Osteoblast (primary cell): ENCODE results near the gene KIAA1671. TPM values are rescaled to one million over a fixed set of nuclear protein-coding genes. Genes with fewer than 3 reads are reported as not detected.

Experiments used
- DNase-seq: peaks from one replicate; pipeline ENCODE4 v3.0.0; 2011; ENCODE audit warnings: low spot score, mixed read lengths; ENCODE audit not compliant: insufficient read length; ENCODE audit errors: missing footprints
- H2AFZ ChIP-seq: 2 replicates; pipeline ENCODE4 v1.6.0; 2011; ENCODE audit warnings: mild to moderate bottlenecking, low read length
- H3K27ac ChIP-seq: 2 replicates; pipeline ENCODE4 v1.5.1; 2011; ENCODE audit warnings: mild to moderate bottlenecking, low read depth, low read length, moderate library complexity
- H3K27me3 ChIP-seq: 2 replicates; pipeline ENCODE4 v1.6.0; 2012; ENCODE audit warnings: mild to moderate bottlenecking, control low read depth, inconsistent platforms, low read length, moderate library complexity; ENCODE audit not compliant: insufficient read depth
- H3K36me3 ChIP-seq: 2 replicates; pipeline ENCODE4 v1.5.1; 2011; ENCODE audit warnings: mild to moderate bottlenecking, low read length, control low read depth, moderate library complexity; ENCODE audit not compliant: insufficient read depth
- H3K4me1 ChIP-seq: 2 replicates; pipeline ENCODE4 v1.5.1; 2011; ENCODE audit warnings: mild to moderate bottlenecking, low read length, control low read depth, moderate library complexity; ENCODE audit not compliant: insufficient read depth
- H3K4me2 ChIP-seq: 2 replicates; pipeline ENCODE4 v1.6.0; 2011; ENCODE audit warnings: mild to moderate bottlenecking, low read length; ENCODE audit not compliant: insufficient read depth
- H3K4me3 ChIP-seq: fragments of 200-600 bp; sonication (generic); 3 replicates; pipeline ENCODE4 v1.5.1; 2012; ENCODE audit warnings: mild to moderate bottlenecking, low read length, inconsistent platforms; ENCODE audit not compliant: insufficient read depth
- H3K79me2 ChIP-seq: 2 replicates; pipeline ENCODE4 v1.6.0; 2012; ENCODE audit warnings: mild to moderate bottlenecking, low read length, control low read depth, inconsistent platforms; ENCODE audit not compliant: insufficient read depth
- H3K9me3 ChIP-seq: 2 replicates; pipeline ENCODE4 v1.5.1; 2011; ENCODE audit warnings: low read depth, low read length, control low read depth
- H4K20me1 ChIP-seq: 2 replicates; pipeline ENCODE4 v1.6.0; 2012; ENCODE audit warnings: mild to moderate bottlenecking, low read length, control low read depth; ENCODE audit not compliant: insufficient read depth
- CTCF ChIP-seq: IDR thresholded peaks from 2 replicates; pipeline ENCODE4 v1.5.1; 2011; ENCODE audit warnings: mild to moderate bottlenecking, low read depth, low read length, moderate library complexity; ENCODE audit errors: extremely low read depth
- total RNA-seq: library from RNA; depleted of rRNA; stranded (reverse); fragments of >200 nt; gene quantifications from 2 replicates; pipeline ENCODE4 v1.2.3, GENCODE V29; 2012

The KIAA1671 gene
- total RNA-seq, 1 donor: 16.6 TPM

- peaks cover 30% of the 10 kb centered on the region for H3K4me1 ChIP-seq
- peak overlapping the region; percentile 53 for H3K4me3 ChIP-seq
- peaks cover 36% of the 10 kb centered on the region for H3K79me2 ChIP-seq
- no peaks in the 10 kb centered on the region for H3K27me3 ChIP-seq
- H3K36me3 ChIP-seq: no peaks in the 10 kb centered on the region
- H2AFZ ChIP-seq: peak overlapping the region; percentile 13
- no peaks in the 10 kb centered on the region for H3K9me3 ChIP-seq
- peak; percentile 37 for DNase-seq
- H3K4me2 ChIP-seq: peak overlapping the region; percentile 81
- peak overlapping the region; percentile 67 for H3K27ac ChIP-seq
- no peaks in the 10 kb centered on the region for H4K20me1 ChIP-seq
- TF ChIP-seq CTCF: no peak
Observed at GRCh38 chr22:24976442-24977218, 24.1 kb downstream of the KIAA1671 start.

GRCh38 chr22:24977370-24978221, 25.1 kb downstream of the KIAA1671 start:
- peaks cover 33% of the 10 kb centered on the region for H3K79me2 ChIP-seq
- peak overlapping the region; percentile 43 for H3K27ac ChIP-seq
- H2AFZ ChIP-seq: peak overlapping the region; percentile 83
- no peaks in the 10 kb centered on the region for H3K36me3 ChIP-seq
- DNase-seq: peak; percentile 57
- H4K20me1 ChIP-seq: no peaks in the 10 kb centered on the region
- peaks cover 36% of the 10 kb centered on the region for H3K4me1 ChIP-seq
- TF ChIP-seq CTCF: no peak
- no peaks in the 10 kb centered on the region for H3K9me3 ChIP-seq
- no peaks in the 10 kb centered on the region for H3K27me3 ChIP-seq
- no peak overlapping the region for H3K4me2 ChIP-seq
- H3K4me3 ChIP-seq: no peak overlapping the region

- Histone ChIP-seq H4K20me1 (no peaks in the 10 kb centered on the region), H3K79me2 (peaks cover 37% of the 10 kb centered on the region), H3K36me3 (no peaks in the 10 kb centered on the region), H2AFZ (no peak overlapping the region), H3K4me3 (no peak overlapping the region), H3K4me1 (peaks cover 36% of the 10 kb centered on the region), H3K27me3 (no peaks in the 10 kb centered on the region), H3K27ac (no peak overlapping the region), H3K9me3 (no peaks in the 10 kb centered on the region), H3K4me2 (no peak overlapping the region)
- TF ChIP-seq CTCF: no peak
- no peak for DNase-seq
Observed at GRCh38 chr22:24978308-24978707, 25.8 kb downstream of the KIAA1671 start.

- no peak overlapping the region for H2AFZ ChIP-seq
- no peaks in the 10 kb centered on the region for H3K9me3 ChIP-seq
- DNase-seq: peak; percentile 42
- no peak overlapping the region for H3K4me2 ChIP-seq
- no peak overlapping the region for H3K27ac ChIP-seq
- H3K79me2 ChIP-seq: peaks cover 43% of the 10 kb centered on the region
- no peaks in the 10 kb centered on the region for H3K36me3 ChIP-seq
- no peaks in the 10 kb centered on the region for H4K20me1 ChIP-seq
- no peak overlapping the region for H3K4me3 ChIP-seq
- TF ChIP-seq CTCF: no peak
- H3K4me1 ChIP-seq: peaks cover 37% of the 10 kb centered on the region
- H3K27me3 ChIP-seq: no peaks in the 10 kb centered on the region
Observed at GRCh38 chr22:24981066-24981465, 28.6 kb downstream of the KIAA1671 start.
